CD4-positive, alpha-beta T cell treated with Interleukin-15 for 1 hour (primary cell): ENCODE data around the gene ARHGEF28.

ENCODE experiments used
- DNase-seq: peaks from one replicate; pipeline ENCODE4 v3.0.0-alpha.2; 2020

Gene ARHGEF28

DNA sequence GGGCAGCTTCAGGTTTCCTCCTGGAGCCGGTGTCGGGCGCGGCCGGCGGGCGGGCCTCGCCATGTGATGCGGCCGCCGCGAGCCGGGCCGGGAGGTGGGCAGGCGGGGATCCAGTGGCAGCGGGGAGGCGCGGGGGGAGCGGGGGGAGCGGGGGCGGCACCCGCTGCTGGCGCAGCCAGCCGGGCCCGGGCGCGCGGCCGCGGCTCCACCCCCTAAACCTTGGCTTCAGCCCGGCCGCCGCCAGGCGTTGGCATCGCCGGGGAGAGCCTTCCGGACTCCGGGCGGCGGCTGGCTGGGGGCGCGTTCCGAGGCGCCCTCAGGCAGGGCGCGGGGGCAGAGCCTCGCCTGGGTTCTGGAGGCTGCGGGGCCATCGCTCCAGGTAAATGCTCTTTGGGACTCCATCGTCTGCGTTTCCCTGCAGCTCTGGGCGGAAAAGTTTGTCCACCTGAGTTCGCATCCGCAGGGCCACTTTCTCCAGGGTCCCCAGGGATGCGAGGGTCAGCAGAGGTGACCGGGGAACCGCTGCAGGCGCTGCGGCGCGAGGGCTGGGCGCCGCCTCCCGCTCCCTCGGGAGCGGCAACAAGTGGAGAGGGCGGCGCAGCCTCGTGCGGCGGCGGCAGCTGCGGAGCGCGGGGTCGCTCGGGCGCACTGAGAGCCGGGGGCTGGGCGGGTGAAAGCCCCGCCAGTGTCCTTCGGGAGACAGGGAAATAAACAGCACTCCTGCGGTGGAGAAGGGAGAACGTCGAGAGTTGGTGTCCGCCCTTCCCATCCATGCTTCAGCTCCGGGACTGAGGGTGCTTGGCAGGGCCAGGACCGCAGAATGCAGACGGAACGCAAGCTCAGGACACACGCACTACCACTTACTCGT is at the start of gene ARHGEF28:
ARHGEF28 (plus strand) TSS at position 253 of the 868 bp plus-strand sequence. CDS start 58,656 bp downstream, outside the sequence.
- DNase-seq: peak; percentile 19

DNA sequence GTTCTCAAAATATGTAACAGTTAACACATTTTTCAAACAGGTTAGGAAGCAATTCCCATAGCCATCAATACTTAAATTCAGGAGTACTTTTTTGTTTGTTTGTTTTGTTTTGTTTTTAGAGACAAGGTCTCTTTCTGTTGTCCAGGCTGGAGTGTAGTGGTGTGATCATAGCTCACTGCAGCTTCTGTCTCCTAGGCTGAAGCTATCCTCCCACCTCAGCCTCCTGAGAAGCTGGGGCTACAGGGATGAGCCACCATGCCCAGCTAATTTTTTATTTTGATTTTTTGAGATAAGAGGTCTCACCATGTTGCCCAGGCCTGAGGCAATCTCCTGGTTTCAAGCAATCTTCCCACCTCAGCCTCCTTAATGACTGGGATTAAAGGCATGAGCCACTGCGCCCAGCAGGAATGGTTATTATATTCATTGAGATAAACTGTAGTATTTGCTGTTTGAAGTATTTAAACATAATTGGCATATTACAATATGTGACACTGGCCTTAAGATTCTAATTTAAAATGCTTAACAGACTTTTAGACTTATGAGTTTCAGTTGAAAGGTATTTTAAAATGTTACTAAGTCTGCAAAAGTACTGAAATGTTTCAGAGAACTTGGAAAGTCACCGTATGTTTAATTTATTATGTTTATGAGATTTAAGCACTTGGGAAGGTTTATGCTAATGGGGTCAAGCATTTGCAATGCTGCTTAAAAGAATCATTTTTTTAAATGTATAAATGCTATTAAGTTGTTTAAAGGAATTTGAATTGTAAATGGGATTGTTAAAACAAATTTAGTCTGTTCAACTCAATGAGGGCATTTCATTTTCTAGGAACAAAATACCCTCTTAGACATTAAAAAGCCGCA is 43.5 kb upstream of the ARHGEF28 start:
- DNase-seq: no peak

- DNase-seq: no peak
Measured at GRCh38 chr5:73587923-73588322, 38.1 kb upstream of the ARHGEF28 start.

GRCh38 chr5:73591102-73591695 is 34.8 kb upstream of the ARHGEF28 start:
- DNase-seq: peak; percentile 19

- no peak for DNase-seq
Measured at GRCh38 chr5:73591698-73592501, 34.1 kb upstream of the ARHGEF28 start.

GRCh38 chr5:73592551-73592950 is 33.4 kb upstream of the ARHGEF28 start:
- DNase-seq: no peak

DNA sequence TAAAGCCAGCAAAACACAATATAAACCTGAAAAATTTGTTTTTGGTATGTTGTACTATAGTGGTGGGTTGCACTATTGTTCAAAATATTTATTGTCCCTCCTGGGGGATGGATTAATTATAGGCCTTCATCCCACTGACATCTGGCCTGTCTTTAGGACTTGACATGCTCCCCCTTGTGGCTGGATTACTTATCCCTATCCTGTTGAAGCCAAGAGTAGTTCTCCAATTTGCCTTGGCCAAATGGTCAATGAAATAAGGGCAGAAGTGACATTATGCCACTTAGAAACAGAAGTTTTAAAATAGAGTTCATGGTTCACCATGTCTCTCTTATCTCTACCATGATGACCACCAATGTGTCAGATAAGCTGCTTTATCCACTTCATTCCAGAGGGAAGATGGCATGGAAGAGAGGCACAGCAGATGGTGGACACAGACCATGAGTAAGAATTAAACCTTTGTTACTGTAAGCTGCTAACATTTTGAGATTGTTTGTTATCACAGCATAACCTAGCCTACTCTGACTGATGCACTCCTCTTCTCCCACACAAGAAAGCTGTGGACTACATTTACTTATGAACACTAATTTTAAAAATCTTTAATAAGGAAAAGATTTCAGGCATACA is 29.2 kb upstream of the ARHGEF28 start:
- DNase-seq: no peak

- no peak for DNase-seq
Measured at GRCh38 chr5:73599380-73599779, 26.6 kb upstream of the ARHGEF28 start.

GRCh38 chr5:73603998-73604397 is 22.0 kb upstream of the ARHGEF28 start:
- no peak for DNase-seq

- DNase-seq: no peak
Measured at GRCh38 chr5:73605223-73606087, 20.5 kb upstream of the ARHGEF28 start.

DNA sequence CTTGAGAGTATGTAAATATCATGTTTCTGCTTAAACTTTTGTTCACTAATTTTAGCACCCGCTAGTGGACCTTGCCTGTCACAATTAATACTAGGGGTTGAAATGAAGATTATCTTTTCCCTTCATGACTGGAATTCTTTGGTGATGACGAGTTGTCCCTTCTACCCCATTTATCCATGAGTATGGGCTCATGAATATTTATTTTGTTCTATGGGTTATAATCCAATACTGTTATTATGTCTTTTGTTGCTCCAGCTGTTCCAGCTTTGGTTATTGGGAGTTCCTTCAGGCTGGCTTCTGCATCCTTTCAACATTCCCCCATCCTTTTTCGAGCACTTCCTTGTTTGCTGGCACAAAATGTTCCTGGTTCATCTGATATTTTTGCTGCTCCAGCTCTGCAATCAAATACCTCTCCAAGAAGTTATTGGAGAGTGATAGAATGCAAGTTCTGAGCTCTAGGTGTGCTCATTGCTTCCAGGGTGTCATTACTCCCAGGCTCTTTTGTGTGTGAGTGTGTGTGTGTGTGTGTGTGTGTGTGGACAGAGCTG is 19.7 kb upstream of the ARHGEF28 start:
- DNase-seq: no peak

DNA sequence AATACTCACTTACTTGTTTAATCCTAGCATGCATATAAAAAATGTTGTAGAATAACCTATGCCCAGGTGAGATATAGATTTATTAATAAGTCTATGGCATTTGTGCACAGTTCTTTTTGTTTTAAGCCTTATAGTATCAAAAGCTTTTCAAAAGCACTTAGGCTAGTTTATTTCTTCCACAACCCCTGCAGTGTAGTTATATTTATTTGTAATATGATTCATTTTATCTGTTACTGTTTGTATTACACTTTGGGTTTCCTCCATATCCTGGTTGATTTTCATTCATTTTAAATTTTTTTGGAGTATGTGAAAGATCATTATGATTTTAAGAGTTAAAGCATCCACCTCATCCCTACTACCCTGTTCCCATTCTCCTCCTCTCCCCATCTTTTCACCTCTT is 18.8 kb upstream of the ARHGEF28 start:
- no peak for DNase-seq

GRCh38 chr5:73612799-73613198 is 13.2 kb upstream of the ARHGEF28 start:
- no peak for DNase-seq

DNA sequence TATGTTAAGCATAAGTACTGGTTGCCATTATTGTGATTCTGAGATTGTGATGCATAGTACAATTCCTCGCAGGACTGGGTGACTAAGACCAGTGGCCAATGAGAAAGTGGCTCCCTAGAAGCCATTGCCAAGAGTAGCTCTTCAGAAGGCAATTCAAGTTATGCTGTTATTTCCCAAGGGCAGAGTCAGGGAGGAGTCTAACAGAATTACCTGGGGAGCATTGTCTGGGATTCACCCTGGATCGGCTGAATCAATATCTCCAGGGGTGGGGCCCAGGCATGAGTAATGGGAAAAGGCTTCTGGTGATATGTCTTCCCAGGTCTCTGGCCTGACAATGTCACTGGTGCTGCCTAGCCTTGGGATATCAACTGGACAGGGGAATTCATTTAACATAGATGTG is 10.9 kb upstream of the ARHGEF28 start:
- no peak for DNase-seq

GRCh38 chr5:73615947-73616346 is 10.0 kb upstream of the ARHGEF28 start:
- DNase-seq: no peak

GRCh38 chr5:73617510-73618279 is 8.3 kb upstream of the ARHGEF28 start:
- no peak for DNase-seq

DNA sequence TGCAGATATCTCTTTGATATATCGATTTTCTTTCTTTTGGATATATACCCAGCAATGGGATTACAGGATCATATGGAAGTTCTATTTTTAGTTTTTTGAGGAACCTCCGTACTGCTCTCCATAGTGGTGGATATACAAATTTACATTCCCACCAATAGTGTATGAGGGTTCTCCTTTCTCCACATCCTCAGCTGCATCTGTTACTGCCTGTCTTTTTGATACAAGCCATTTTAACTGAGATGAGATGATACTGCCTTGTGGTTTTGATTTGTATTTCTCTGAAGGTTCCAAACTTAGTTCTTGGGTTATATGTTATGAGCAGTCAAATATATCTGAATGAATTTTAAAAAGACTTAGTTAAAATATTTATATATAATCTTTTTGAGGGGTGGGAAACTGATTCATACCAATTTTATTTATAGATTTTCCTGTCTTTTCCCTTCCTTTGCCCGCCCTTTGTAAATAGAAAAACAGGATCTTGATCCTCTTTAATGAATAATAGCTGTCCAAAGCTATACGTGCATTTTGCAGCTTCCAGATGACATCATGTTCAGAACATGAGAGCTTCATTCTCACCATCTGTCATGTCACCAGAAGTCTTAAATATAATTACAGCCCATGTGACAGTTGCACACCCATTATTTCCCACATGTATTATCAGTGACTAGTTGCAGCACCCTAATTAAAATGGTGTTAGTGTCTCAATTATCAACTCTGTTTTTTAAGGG is 6.2 kb upstream of the ARHGEF28 start:
- no peak for DNase-seq

- no peak for DNase-seq
Measured at GRCh38 chr5:73620334-73620687, 5.7 kb upstream of the ARHGEF28 start.

DNA sequence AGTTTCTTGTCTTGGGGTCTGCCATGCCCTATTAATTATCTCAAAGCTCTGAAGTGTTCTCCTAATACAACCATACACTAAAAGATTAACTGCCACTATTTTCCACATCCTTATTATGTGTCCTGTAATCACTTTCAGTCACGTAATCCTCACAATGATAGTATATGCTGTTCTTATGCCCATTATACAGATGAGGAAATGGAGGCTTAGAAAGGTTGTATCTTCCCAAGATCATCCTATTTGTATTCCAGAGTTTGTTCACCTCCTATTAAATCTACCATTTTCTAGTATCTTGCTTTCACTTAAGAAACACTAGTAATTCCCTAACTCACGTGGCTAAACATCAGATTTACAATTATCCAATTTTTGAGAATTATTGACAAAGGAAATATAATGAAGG is 2.9 kb upstream of the ARHGEF28 start:
- no peak for DNase-seq
